Fibroblast of villous mesenchyme (primary cell): ENCODE measurements around the gene LSR. TPM values are rescaled to one million over a fixed set of nuclear protein-coding genes. Genes with fewer than 3 reads are reported as not detected.

Experiments
- DNase-seq: peaks from one replicate; pipeline ENCODE4 v3.0.0-alpha.2; 2010; ENCODE audit warnings: low read depth
- H3K4me3 ChIP-seq: 2 replicates; pipeline ENCODE4 v1.5.1; 2011; ENCODE audit warnings: low read depth, mild to moderate bottlenecking, low read length
- CTCF ChIP-seq: IDR thresholded peaks from 2 replicates; pipeline ENCODE4 v1.5.1; 2012; ENCODE audit warnings: low read depth, mild to moderate bottlenecking, low read length; ENCODE audit not compliant: insufficient read depth
- total RNA-seq: library from RNA; depleted of rRNA; stranded (reverse); fragments of >200 nt; gene quantifications from 2 replicates; pipeline ENCODE4 v1.2.3, GENCODE V29; 2012

LSR gene
- total RNA-seq, 1 donor, result 0.86 TPM

DNA sequence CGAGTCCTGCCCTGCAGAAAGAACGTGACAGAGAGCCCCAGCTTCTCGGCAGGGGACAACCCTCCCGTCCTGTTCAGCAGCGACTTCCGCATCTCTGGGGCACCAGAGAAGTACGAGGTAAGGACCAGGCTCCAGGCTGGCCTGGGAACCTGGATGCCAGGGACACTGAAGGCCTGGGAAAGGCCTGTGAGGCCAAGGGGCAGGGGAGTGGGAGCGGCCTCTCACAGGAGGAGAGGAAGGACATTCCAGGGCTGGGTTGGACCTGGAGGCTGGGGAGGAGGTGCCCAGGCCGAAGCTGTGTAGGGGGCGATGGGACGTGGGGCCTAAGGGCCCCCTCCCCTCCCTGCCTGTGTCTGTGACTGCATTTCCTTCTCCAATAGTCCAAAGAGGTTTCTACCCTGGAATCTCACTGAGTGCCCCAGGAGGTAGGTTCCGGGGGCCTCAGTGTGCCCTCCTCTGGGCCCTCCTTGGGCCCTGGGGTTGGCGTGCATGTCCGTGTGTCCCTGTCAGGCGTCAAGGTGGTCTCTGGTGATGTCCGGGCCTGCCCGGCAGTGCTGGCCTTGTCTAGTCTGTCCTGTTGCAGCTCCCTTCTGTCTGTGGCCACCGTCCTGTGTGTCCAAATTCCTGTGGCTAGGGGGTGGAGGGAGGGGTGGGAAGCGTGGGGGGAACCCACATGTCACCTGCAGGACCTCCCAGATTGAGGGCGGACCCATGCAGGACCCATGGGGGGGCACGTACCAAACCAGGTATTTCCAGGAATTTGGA, 63.3 kb downstream of the LSR start:
- no peak for DNase-seq
- TF ChIP-seq CTCF, result no peak
- no peak overlapping the region for H3K4me3 ChIP-seq

DNA sequence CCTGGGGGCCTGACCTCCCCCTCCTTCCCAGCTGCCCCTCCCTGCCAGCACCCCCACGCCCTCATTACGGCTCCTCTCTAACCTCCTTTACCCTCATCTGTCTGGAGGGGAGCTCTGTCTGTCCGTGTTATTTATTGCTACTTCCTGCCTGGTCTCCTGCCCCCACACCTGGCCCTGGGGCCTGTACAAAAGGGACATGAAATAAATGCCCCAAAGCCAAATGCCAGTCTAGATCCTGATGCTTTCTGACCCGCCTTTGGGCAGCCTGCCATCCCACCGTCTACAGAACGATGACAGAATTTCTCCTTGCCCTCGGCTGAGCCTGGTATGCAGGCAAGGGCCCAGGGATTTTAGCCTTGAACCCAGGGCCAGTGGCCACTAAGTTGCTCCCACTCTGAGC, 64.8 kb downstream of the LSR start:
- no peak overlapping the region for H3K4me3 ChIP-seq
- DNase-seq, result no peak
- TF ChIP-seq CTCF, result no peak

DNA sequence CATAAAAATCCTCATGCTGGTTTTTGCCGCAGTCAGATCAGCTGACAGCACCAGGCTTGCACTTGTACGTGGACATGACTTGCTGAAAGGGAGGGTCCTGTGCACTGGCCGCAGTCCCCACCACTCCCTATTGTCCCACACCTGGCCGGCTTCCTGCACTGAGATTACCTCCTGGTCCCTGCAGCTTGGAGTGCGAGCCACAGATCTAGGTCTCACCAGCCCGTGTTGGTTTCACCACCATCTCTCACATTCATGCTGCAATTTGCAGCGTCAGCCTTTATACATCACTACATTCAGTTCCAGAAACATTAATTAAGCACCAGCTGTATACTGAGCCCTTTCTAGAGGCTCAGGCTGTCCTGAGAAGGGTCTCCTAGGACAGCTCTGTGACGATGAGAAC, 65.2 kb downstream of the LSR start:
- no peak for DNase-seq
- H3K4me3 ChIP-seq, result no peak overlapping the region
- TF ChIP-seq CTCF, result no peak

DNA sequence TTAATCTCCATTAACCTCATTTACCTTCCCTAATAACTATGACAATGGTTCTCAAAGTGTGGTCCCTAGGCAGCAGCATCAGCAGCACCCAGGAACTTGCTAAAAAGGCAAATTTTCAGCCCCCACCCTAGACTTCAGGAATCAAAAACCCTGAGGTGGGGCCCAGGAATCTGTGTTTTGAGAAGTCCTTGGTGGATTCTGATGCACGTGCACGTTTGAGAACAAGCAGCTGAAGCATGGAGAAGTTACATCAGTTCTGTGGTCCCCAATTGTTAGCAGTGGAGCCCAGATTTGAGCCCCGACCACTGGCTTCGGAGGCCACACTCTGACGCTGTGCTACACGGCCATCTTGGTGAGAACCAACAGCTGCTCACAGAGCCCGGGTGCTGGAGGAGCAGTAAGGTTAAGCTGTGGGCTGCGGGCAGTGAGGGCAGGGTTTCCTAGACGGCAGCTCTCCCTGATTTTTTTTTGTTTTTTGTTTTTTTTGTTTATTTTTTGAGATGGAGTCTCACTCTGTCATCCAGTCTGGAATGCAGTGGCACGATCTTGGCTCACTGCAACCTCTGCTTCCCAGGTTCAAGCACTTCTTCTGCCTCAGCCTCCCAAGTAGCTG, 66.2 kb downstream of the LSR start:
- TF ChIP-seq CTCF, result no peak
- DNase-seq, result no peak
- no peak overlapping the region for H3K4me3 ChIP-seq

- no peak overlapping the region for H3K4me3 ChIP-seq
- no peak for DNase-seq
- no peak for TF ChIP-seq CTCF
Measured at GRCh38 chr19:35315883-35316282, 67.1 kb downstream of the LSR start.

- H3K4me3 ChIP-seq, result no peak overlapping the region
- TF ChIP-seq CTCF, result no peak
- no peak for DNase-seq
Measured at GRCh38 chr19:35316560-35316959, 67.8 kb downstream of the LSR start.

Other genes with a start within 250 kb of the LSR start
- 23.3 and 26.7 TPM in 2 replicates for gene GRAMD1A, start 248.7 kb upstream of the LSR start, total RNA-seq
- gene SCN1B, start 218.5 kb upstream of the LSR start, total RNA-seq, result 2.6 and 3.2 TPM in 2 replicates
- not detected in 2 replicates for gene HPN, start 207.3 kb upstream of the LSR start, total RNA-seq
- not detected in 2 replicates for gene FXYD3, start 133.2 kb upstream of the LSR start, total RNA-seq
- not detected in 2 replicates for gene LGI4, start 113.9 kb upstream of the LSR start, total RNA-seq
- gene FXYD1, start 110.2 kb upstream of the LSR start, total RNA-seq, result 0.32 TPM in 1 of 2 replicates, not detected in the other
- under 0.01 TPM in 1 of 2 replicates, not detected in the other for gene FXYD7, start 105.7 kb upstream of the LSR start, total RNA-seq
- gene FXYD5, start 94.3 kb upstream of the LSR start, total RNA-seq, result 20.3 and 24.5 TPM in 2 replicates
- not detected in 2 replicates for gene FAM187B, start 20.3 kb upstream of the LSR start, total RNA-seq
- 50.1 and 58.3 TPM in 2 replicates for gene USF2, start 20.0 kb downstream of the LSR start, total RNA-seq
- gene HAMP, start 33.5 kb downstream of the LSR start, total RNA-seq, result not detected in 2 replicates
- not detected in 2 replicates for gene MAG, start 43.2 kb downstream of the LSR start, total RNA-seq
- gene CD22, start 80.2 kb downstream of the LSR start, total RNA-seq, result 0.32 TPM in 1 of 2 replicates, not detected in the other
- gene FFAR1, start 98.9 kb downstream of the LSR start, total RNA-seq, result not detected in 2 replicates
- gene FFAR3, start 109.5 kb downstream of the LSR start, total RNA-seq, result not detected in 2 replicates
- not detected in 2 replicates for gene GPR42, start 122.1 kb downstream of the LSR start, total RNA-seq
- gene FFAR2, start 199.3 kb downstream of the LSR start, total RNA-seq, result not detected in 2 replicates
- gene KRTDAP, start 241.5 kb downstream of the LSR start, total RNA-seq, result not detected in 2 replicates